ENCODE results near the gene ABHD12. TPM values are rescaled to one million over a fixed set of nuclear protein-coding genes. Genes with fewer than 3 reads are reported as not detected.

Gene ABHD12
- total RNA-seq, 2 experiments from 2014 or later: 13.4 to 17.0 TPM

GRCh38 chr20:25257756-25258475 is 132.7 kb downstream of the ABHD12 start:
- H3K9me3 Mint-ChIP-seq: no peaks in the 10 kb centered on the region
- peaks cover 71% of the 10 kb centered on the region for H3K4me1 Mint-ChIP-seq (ENCODE audit: low read depth)
- Histone ChIP-seq H3K27me3 (ENCODE audit: control insufficient read depth in 1 of 2, insufficient read depth in 2 of 2, low read length in 2 of 2) (no peaks in the 10 kb centered on the region), H3K9me3 (ENCODE audit: control insufficient read depth in 1 of 2, insufficient read depth in 1 of 2, low read length in 2 of 2) (no peaks in the 10 kb centered on the region), H3K4me1 (ENCODE audit: insufficient read depth, low read length) (peaks cover 7% of the 10 kb centered on the region), H3K4me3 (ENCODE audit: low read length) (no peak overlapping the region), H3K36me3 (ENCODE audit: insufficient read depth, low read length) (peaks cover 8% of the 10 kb centered on the region), H3K27ac (ENCODE audit: low read depth in 1 of 2, low read length in 2 of 2) (no peak overlapping the region)
- intact Hi-C loops (cut with DNase I, micrococcal nuclease): no loop called here
- no peaks in the 10 kb centered on the region for H3K27me3 Mint-ChIP-seq
- H3K4me3 Mint-ChIP-seq: no peak overlapping the region
- ChIA-PET POLR2A (interaction anchor here (0.6 to 2.3 kb wide), 4 partner anchors 10 to 1908 kb away, joined by 3 to 6 read pairs (median 4); partner anchors contain the start of genes NXT1 and PYGB), CTCF (interaction anchor here (1.2 kb wide), 1 partner anchor 8 kb away, joined by 3 read pairs; no protein-coding TSS in a partner anchor)
- DNase-seq (no peak), ATAC-seq (ENCODE audit: poor library complexity) (no peak)
- peaks cover 29% of the 10 kb centered on the region for H3K36me3 Mint-ChIP-seq (ENCODE audit: low read depth)
- TF ChIP-seq CTCF (IDR thresholded peaks at IDR 0.05): no peak
- peak overlapping the region; percentile 90 for H3K27ac Mint-ChIP-seq

GRCh38 chr20:25257130-25257529 is 133.5 kb downstream of the ABHD12 start:
- no peak for TF ChIP-seq CTCF (IDR thresholded peaks at IDR 0.05)
- Histone ChIP-seq H3K36me3 (ENCODE audit: insufficient read depth, low read length) (peaks cover 8% of the 10 kb centered on the region), H3K4me3 (ENCODE audit: low read length) (no peak overlapping the region), H3K27me3 (ENCODE audit: control insufficient read depth in 1 of 2, insufficient read depth in 2 of 2, low read length in 2 of 2) (no peaks in the 10 kb centered on the region), H3K4me1 (ENCODE audit: insufficient read depth, low read length) (peaks cover 12% of the 10 kb centered on the region), H3K27ac (ENCODE audit: low read depth in 1 of 2, low read length in 2 of 2) (no peak overlapping the region), H3K9me3 (ENCODE audit: control insufficient read depth in 1 of 2, insufficient read depth in 1 of 2, low read length in 2 of 2) (no peaks in the 10 kb centered on the region)
- Mint-ChIP-seq H3K9me3 (no peaks in the 10 kb centered on the region), H3K4me3 (no peak overlapping the region), H3K27me3 (no peaks in the 10 kb centered on the region), H3K27ac (peak overlapping the region; percentile 59), H3K36me3 (ENCODE audit: low read depth) (peaks cover 32% of the 10 kb centered on the region), H3K4me1 (ENCODE audit: low read depth) (peaks cover 76% of the 10 kb centered on the region)
- POLR2A ChIA-PET: interaction anchor here (0.6 to 2.3 kb wide), 3 partner anchors 9 to 12 kb away, joined by 3 to 6 read pairs (median 4); partner anchors contain the start of gene PYGB
- ATAC-seq (ENCODE audit: poor library complexity): no peak
- CTCF ChIA-PET: interaction anchor here (1.2 kb wide), 1 partner anchor 9 kb away, joined by 3 read pairs; no protein-coding TSS in a partner anchor
- intact Hi-C loops (cut with DNase I, micrococcal nuclease): no loop called here
- no peak for DNase-seq

GRCh38 chr20:25256226-25256859 is 134.3 kb downstream of the ABHD12 start:
- Histone ChIP-seq H3K4me3 (ENCODE audit: low read length) (no peak overlapping the region), H3K4me1 (ENCODE audit: insufficient read depth, low read length) (peaks cover 12% of the 10 kb centered on the region), H3K27ac (ENCODE audit: low read depth in 1 of 2, low read length in 2 of 2) (no peak overlapping the region), H3K9me3 (ENCODE audit: control insufficient read depth in 1 of 2, insufficient read depth in 1 of 2, low read length in 2 of 2) (no peaks in the 10 kb centered on the region), H3K36me3 (ENCODE audit: insufficient read depth, low read length) (peaks cover 8% of the 10 kb centered on the region), H3K27me3 (ENCODE audit: control insufficient read depth in 1 of 2, insufficient read depth in 2 of 2, low read length in 2 of 2) (no peaks in the 10 kb centered on the region)
- peaks cover 74% of the 10 kb centered on the region for H3K4me1 Mint-ChIP-seq (ENCODE audit: low read depth)
- intact Hi-C loops (cut with DNase I, micrococcal nuclease): no loop called here
- ChIA-PET CTCF (interaction anchor here (1.2 kb wide), 1 partner anchor 9 kb away, joined by 3 read pairs; no protein-coding TSS in a partner anchor), POLR2A (interaction anchor here (1.9 to 2.3 kb wide), 2 partner anchors 8 to 10 kb away, joined by 4 to 6 read pairs; partner anchors contain the start of gene PYGB)
- no peaks in the 10 kb centered on the region for H3K9me3 Mint-ChIP-seq
- ATAC-seq (ENCODE audit: poor library complexity) (no peak), DNase-seq (no peak)
- peak overlapping the region; percentile 59 for H3K27ac Mint-ChIP-seq
- H3K27me3 Mint-ChIP-seq: no peaks in the 10 kb centered on the region
- H3K36me3 Mint-ChIP-seq (ENCODE audit: low read depth): peaks cover 26% of the 10 kb centered on the region
- no peak for TF ChIP-seq CTCF (IDR thresholded peaks at IDR 0.05)
- H3K4me3 Mint-ChIP-seq: no peak overlapping the region
